GM19035 (cell line): Measurements from ENCODE around the gene SMYD3.

ENCODE experiments used
- ATAC-seq: cut with Tn5 transposase; IDR thresholded peaks from one replicate; pipeline ENCODE4 v1.9.1; 2021; ENCODE audit not compliant: unreplicated experiment

Gene SMYD3

GRCh38 chr1:245862812-245863540 lies 644.1 kb downstream of the SMYD3 start:
- ATAC-seq, result no peak

- no peak for ATAC-seq
Measured at GRCh38 chr1:245860657-245861544, 646.2 kb downstream of the SMYD3 start.

- ATAC-seq, result no peak
Measured at GRCh38 chr1:245859493-245860114, 647.5 kb downstream of the SMYD3 start.

- ATAC-seq, result no peak
Measured at GRCh38 chr1:245858722-245859492, 648.2 kb downstream of the SMYD3 start.

- no peak for ATAC-seq
Measured at GRCh38 chr1:245858022-245858721, 648.9 kb downstream of the SMYD3 start.

GRCh38 chr1:245856944-245857531 lies 650.0 kb downstream of the SMYD3 start:
- ATAC-seq, result no peak

- ATAC-seq, result no peak
Measured at GRCh38 chr1:245855846-245856730, 651.0 kb downstream of the SMYD3 start.

GRCh38 chr1:245853291-245853690 lies 653.8 kb downstream of the SMYD3 start:
- no peak for ATAC-seq

- ATAC-seq, result no peak
Measured at GRCh38 chr1:245843101-245843500, 664.0 kb downstream of the SMYD3 start.

- ATAC-seq, result no peak
Measured at GRCh38 chr1:245842106-245842505, 665.0 kb downstream of the SMYD3 start.

- no peak for ATAC-seq
Measured at GRCh38 chr1:245840971-245841370, 666.1 kb downstream of the SMYD3 start.

GRCh38 chr1:245837718-245838117 lies 669.4 kb downstream of the SMYD3 start:
- no peak for ATAC-seq

- no peak for ATAC-seq
Measured at GRCh38 chr1:245835386-245835785, 671.7 kb downstream of the SMYD3 start.

- no peak for ATAC-seq
Measured at GRCh38 chr1:245834002-245834401, 673.1 kb downstream of the SMYD3 start.

- no peak for ATAC-seq
Measured at GRCh38 chr1:245832771-245833527, 674.1 kb downstream of the SMYD3 start.

- ATAC-seq, result no peak
Measured at GRCh38 chr1:245831518-245831917, 675.6 kb downstream of the SMYD3 start.

GRCh38 chr1:245829826-245830225 lies 677.3 kb downstream of the SMYD3 start:
- ATAC-seq, result no peak

GRCh38 chr1:245829194-245829593 lies 677.9 kb downstream of the SMYD3 start:
- ATAC-seq, result no peak
